ENCODE results near the gene TXNL1.

GRCh38 chr18:56556907-56557306, 81.5 kb downstream of the TXNL1 start:
- TF ChIP-seq CTCF (IDR thresholded peaks at IDR 0.05) (no peak), POLR2A (IDR thresholded peaks at IDR 0.05) (no peak)

Measured in uterus (tissue), 2 donors.